Spinal cord (tissue), 10 donors: ENCODE results near the gene EIF2B5. TPM values are rescaled to one million over a fixed set of nuclear protein-coding genes. Genes with fewer than 3 reads are reported as not detected.

ENCODE experiments used
- DNase-seq, 6 donors: peaks; one replicate each; pipeline versions ENCODE4 v3.0.0 to v3.0.0-alpha.2; 2013 to 2015; ENCODE audit warnings: low spot score in 6 of 6, low read depth in 4 of 6
- H3K27ac ChIP-seq: one replicate; pipeline ENCODE4 v1.5.1; 2013; ENCODE audit warnings: low read depth, low read length, control low read depth
- H3K27me3 ChIP-seq: one replicate; pipeline ENCODE4 v1.6.1; 2013; ENCODE audit warnings: low read length; ENCODE audit not compliant: control insufficient read depth, insufficient read depth
- H3K36me3 ChIP-seq: one replicate; pipeline ENCODE4 v1.6.1; 2013; ENCODE audit warnings: low read length; ENCODE audit not compliant: control insufficient read depth, insufficient read depth
- H3K4me1 ChIP-seq: one replicate; pipeline ENCODE4 v1.6.1; 2013; ENCODE audit warnings: low read length; ENCODE audit not compliant: control insufficient read depth, insufficient read depth
- H3K4me3 ChIP-seq: one replicate; pipeline ENCODE4 v1.5.1; 2013; ENCODE audit warnings: low read depth, low read length, control low read depth
- H3K9me3 ChIP-seq: one replicate; pipeline ENCODE4 v1.6.1; 2013; ENCODE audit warnings: low read length; ENCODE audit not compliant: control insufficient read depth, insufficient read depth
- WGBS: methylation state at CpG from one replicate; pipeline ENCODE4 v1.1.5; 2013; ENCODE audit warnings: missing lambda C conversion rate; ENCODE audit not compliant: insufficient coverage; 5-methylcytosine and 5-hydroxymethylcytosine counted together
- long read RNA-seq, 4 donors: transcript quantifications; one replicate each; lab custom pipeline, GENCODE V29; 2026
- polyA plus RNA-seq, 2 donors: library from polyadenylated mRNA; unstranded; fragments of 120-200 nt; gene quantifications; one replicate each; pipeline ENCODE4 v1.2.1, GENCODE V29; 2013; ENCODE audit not compliant: insufficient read length in 2 of 2
- total RNA-seq, 2 donors: library from RNA; depleted of rRNA in 1 of 2; stranded (reverse); fragments of 120-200 nt in 1 of 2; fragments of >200 nt in 1 of 2; gene quantifications; one replicate each; pipeline versions ENCODE4 v1.2.3 to v1.2.4, GENCODE V29; 2013 to 2014
- donor health status: healthy.

Gene EIF2B5
- total RNA-seq (10 to 100 TPM; 38.3 to 39.0 TPM), polyA plus RNA-seq (10 to 100 TPM; 52.6 to 58.9 TPM)
- long read RNA-seq, donor 1, full-length matches to known transcripts = 20 of 20 reads
- long read RNA-seq, donor 1, partial matches to known transcripts = 0 of 20 reads
- long read RNA-seq, donor 1, other reads (novel, unspliced or antisense) = 0 of 20 reads
- long read RNA-seq, donor 2, transcript EIF2B5-201 (16 exons, 2,656 nt) = major isoform, 5 of 6 reads
- long read RNA-seq, donor 2, partial matches to known transcripts = 0 of 6 reads
- long read RNA-seq, donor 2, other reads (novel, unspliced or antisense) = 0 of 6 reads
- long read RNA-seq, donor 3, partial matches to known transcripts = 0 of 2 reads
- long read RNA-seq, donor 3, other reads (novel, unspliced or antisense) = 0 of 2 reads
- long read RNA-seq, donor 4, transcript EIF2B5-202 (2 exons, 585 nt) = minor isoform, 5 of 13 reads
- long read RNA-seq, donor 4, transcript EIF2B5-201 (16 exons, 2,656 nt) = major isoform, 7 of 13 reads
- long read RNA-seq, donor 4, partial matches to known transcripts = 0 of 13 reads
- long read RNA-seq, donor 4, other reads (novel, unspliced or antisense) = 0 of 13 reads

DNA sequence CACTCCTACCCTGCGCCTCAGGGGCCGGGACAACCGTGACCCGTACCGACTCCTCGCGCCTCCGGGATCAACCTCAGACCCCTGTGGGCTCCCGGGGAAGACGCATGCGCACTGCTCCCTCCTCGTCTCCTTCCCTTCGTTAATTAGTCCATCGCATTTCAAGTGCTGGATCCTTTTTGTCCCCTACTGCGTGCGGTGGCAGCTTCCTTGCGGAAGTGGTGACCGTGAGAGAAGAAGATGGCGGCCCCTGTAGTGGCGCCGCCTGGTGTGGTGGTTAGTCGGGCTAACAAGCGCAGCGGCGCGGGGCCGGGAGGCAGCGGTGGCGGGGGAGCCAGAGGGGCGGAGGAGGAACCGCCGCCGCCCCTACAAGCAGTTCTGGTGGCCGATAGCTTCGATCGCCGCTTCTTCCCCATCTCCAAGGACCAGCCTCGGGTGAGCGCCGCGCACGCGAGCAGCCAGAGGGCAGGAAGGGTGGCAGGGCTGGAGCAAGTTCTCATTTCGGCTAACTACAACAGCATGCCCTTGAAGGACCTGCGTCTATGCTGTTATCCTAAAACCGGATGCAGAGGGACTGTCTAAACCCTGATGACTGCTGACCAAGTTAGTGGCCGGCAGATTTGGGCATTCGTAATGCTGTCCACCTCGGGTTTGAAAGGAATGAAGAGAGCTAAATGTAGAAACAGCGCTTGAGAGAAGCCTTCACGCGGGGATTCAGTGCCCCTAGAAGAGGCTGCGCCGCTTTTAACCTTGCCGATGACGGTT, at the start of gene EIF2B5:
Gene EIF2B5, plus strand, starts transcription at position 210 of the 762 bp plus-strand sequence. Its CDS starts 28 bp downstream, at position 238.
- Histone ChIP-seq H3K9me3 (no peaks in the 10 kb centered on the region), H3K27me3 (no peaks in the 10 kb centered on the region), H3K27ac (peak within 1 kb of the TSS; percentile 87), H3K36me3 (peaks cover 14% of the 10 kb centered on the region), H3K4me1 (no peaks in the 10 kb centered on the region), H3K4me3 (peak within 1 kb of the TSS; percentile 87)
- peak; percentile 88 to 99 (median 96) for DNase-seq
- under 1% methylated on average over 48 of the region's 56 CpGs for WGBS

DNA sequence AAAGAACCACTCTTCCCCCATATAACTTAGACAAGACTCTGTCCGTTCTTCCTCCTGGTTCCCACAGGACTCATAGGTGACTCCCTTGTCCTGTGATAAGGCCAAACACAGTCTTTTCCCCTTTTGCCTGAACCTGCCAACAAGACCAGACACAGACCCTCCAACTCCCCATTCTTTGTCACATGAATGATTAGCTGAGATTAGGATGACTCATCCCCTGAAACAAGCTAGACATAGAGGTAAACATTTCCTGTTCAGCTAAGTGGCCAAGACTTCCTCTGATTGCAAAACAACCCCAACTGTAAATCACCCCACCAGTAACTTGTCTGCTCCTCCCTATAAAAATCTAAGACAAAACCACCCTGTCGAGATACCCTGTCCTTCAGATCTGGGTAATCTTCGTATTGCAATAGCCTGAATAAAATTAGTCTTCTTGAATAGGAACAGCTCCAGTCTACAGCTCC, 49.7 kb upstream of the EIF2B5 start:
- Histone ChIP-seq H3K27ac (no peak overlapping the region), H3K36me3 (no peaks in the 10 kb centered on the region), H3K27me3 (no peaks in the 10 kb centered on the region), H3K4me3 (no peak overlapping the region), H3K4me1 (no peaks in the 10 kb centered on the region), H3K9me3 (no peaks in the 10 kb centered on the region)
- WGBS = 61% methylated on average over 3 of the region's 3 CpGs
- no peak for DNase-seq

DNA sequence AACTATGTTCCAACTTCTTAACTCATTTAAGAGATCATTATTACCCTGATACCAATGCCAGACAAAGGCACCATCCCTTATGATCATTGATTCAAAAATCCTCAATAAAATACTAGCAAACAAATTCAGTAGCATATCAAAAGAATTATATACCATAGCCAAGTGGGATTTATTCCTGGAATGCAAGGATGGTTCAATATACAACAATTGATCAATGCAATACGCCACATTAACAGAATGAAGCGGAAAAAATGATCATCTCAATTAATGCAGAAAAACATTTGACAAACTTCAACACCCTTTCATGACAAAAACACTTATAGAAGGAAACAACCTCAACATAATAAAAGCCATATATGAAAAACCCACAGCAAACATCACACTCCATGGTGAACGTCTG, 43.0 kb upstream of the EIF2B5 start:
- Histone ChIP-seq H3K36me3 (no peaks in the 10 kb centered on the region), H3K27me3 (no peaks in the 10 kb centered on the region), H3K4me3 (no peak overlapping the region), H3K9me3 (peaks cover 6% of the 10 kb centered on the region), H3K4me1 (no peaks in the 10 kb centered on the region), H3K27ac (no peak overlapping the region)
- no peak for DNase-seq
- WGBS = 94% methylated on average over 3 of the region's 3 CpGs

DNA sequence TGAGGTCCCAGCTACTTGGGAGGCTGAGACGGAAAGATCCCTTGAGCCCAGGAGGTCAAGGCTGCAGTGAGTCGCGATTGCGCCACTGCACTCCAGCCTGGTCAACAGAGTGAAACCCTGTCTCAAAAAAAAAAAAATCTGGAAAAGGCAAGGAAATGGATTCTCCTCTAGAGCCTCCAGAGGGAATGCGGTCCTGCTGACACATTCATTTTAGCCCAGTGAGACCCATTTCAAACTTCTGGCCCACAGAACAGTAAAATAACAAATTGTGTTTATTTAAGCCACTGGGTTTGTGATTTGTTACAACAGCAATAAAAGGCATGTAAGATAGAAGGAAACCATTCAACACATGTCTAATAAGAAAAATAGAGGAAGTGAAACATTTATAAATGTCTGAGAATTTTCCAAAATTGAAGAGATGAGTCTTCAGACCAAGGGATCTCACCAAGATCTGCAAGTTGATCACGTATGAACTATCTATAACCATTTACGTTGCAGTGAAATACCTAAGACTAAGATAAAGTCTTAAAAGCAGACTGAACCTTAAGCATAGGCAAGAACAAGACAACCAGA, 38.3 kb upstream of the EIF2B5 start, which contains the start of gene HTR3E:
Gene HTR3E, plus strand, starts transcription at position 254 of the 573 bp plus-strand sequence. CDS start 466 bp downstream, outside the sequence.
- DNase-seq = no peak
- H3K36me3 ChIP-seq = no peaks in the 10 kb centered on the region
- no peaks in the 10 kb centered on the region for H3K27me3 ChIP-seq
- no peak within 1 kb of the TSS for H3K27ac ChIP-seq
- peaks cover 6% of the 10 kb centered on the region for H3K9me3 ChIP-seq
- no peak within 1 kb of the TSS for H3K4me3 ChIP-seq
- H3K4me1 ChIP-seq = no peaks in the 10 kb centered on the region
- WGBS = 95% methylated on average over 4 of the region's 7 CpGs

DNA sequence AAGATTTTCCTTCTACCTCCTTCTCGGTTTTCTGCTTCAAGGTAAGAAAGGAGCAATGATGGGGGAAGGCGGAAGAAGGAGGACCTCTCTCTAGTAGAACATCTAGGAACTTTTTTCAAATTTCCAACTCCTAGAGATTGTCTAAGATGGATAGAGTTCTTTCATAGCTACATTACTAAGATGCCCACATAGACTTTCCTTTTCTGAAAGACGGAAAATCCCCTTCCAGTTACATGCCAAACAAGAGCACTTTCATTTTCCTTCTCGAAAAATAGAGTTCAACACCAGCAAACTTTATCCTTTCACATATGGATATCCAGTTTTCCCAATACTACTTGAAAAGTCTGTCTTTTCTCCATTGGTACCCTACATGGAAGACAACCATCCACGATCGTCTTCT, 37.6 kb upstream of the EIF2B5 start:
- no peak overlapping the region for H3K27ac ChIP-seq
- no peaks in the 10 kb centered on the region for H3K4me1 ChIP-seq
- H3K9me3 ChIP-seq = peaks cover under 1% of the 10 kb centered on the region
- no peak for DNase-seq
- 90% methylated on average over 4 of the region's 6 CpGs for WGBS
- no peaks in the 10 kb centered on the region for H3K27me3 ChIP-seq
- no peaks in the 10 kb centered on the region for H3K36me3 ChIP-seq
- H3K4me3 ChIP-seq = no peak overlapping the region

DNA sequence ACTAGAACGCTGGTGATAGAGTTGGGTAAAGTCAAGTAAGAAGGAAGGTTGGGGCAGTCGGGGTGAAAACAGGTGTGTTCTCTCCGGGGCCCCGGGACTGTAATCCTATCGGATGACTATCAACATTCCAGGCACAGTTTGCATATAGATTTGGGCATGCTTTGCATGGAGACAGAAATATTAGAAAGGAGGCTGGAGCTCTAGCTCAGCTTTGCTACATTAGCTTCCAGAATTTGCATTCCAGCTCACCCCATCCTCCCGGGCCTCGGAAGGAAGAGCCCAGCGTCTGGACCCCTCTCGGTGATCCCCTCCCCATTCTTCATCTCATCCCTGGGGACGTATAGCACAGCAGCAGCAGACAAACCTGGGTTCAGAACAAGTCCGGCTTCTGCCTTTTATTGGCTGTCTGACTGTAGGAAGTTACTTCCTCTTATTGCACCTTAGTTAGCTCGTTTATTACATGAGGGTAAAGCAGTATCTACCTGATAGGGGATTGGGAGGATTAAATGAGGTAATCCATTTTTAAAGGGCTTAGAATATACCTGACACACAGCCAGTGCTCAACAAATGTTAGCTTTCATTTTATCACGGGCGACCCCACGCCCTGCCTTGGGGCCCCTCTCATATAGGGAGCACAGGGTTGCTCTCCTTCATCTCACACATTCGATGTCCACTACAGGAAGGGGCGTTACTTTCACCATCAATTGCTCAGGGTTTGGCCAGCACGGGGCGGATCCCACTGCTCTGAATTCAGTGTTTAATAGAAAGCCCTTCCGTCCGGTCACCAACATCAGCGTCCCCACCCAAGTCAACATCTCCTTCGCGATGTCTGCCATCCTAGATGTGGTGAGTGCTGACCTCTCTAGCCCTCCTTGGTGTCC, 35.1 kb upstream of the EIF2B5 start:
- no peak overlapping the region for H3K27ac ChIP-seq
- no peaks in the 10 kb centered on the region for H3K27me3 ChIP-seq
- no peaks in the 10 kb centered on the region for H3K4me1 ChIP-seq
- no peaks in the 10 kb centered on the region for H3K36me3 ChIP-seq
- H3K9me3 ChIP-seq = no peaks in the 10 kb centered on the region
- 74% methylated on average over 17 of the region's 24 CpGs for WGBS
- DNase-seq = no peak
- no peak overlapping the region for H3K4me3 ChIP-seq

DNA sequence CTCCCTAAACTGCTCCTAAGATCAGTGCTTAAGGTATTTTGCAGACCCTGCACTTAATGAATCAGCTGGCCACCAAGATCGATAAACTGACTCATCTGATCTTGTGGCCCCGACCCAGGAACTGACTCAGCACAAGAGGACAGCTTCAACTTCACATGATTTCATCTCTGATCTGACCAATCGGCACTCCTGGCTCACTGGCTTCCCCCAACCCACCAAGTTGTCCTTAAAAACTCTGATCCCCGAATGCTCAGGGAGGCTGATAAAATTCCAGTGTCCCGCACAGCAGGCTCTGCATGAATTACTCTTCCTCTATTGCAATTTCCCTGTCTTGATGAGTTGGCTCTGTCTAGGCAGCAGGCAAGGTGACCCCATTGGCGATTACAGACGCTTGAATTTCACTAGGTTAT, 24.8 kb upstream of the EIF2B5 start:
- Histone ChIP-seq H3K4me3 (no peak overlapping the region), H3K4me1 (no peaks in the 10 kb centered on the region), H3K27ac (no peak overlapping the region), H3K27me3 (no peaks in the 10 kb centered on the region), H3K36me3 (no peaks in the 10 kb centered on the region), H3K9me3 (no peaks in the 10 kb centered on the region)
- 63% methylated on average over 2 of the region's 7 CpGs for WGBS
- DNase-seq = no peak

DNA sequence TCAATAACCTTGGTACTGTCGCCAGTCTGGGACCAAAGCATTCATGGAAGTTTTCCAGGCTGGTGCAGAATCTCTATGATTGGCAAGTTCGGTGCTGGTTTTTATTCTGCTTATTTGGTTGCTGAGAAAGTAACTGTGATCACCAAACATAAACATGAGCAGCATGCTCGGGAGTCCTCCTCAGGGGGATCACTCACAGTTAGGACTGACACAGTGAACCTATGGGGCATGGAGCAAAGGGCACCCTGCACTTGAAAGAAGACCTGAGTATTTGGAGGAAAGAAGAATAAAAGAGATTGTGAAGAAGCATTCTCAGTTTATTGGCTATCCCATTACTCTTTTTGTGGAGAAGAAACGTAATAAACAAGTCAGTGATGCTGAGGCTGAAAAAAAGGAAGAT, 19.1 kb upstream of the EIF2B5 start:
- Histone ChIP-seq H3K4me3 (no peak overlapping the region), H3K9me3 (no peaks in the 10 kb centered on the region), H3K27me3 (no peaks in the 10 kb centered on the region), H3K27ac (no peak overlapping the region), H3K4me1 (no peaks in the 10 kb centered on the region), H3K36me3 (no peaks in the 10 kb centered on the region)
- no peak for DNase-seq
- 84% methylated on average over 3 of the region's 4 CpGs for WGBS
